ENCODE measurements around the gene GPC4. TPM values are rescaled to one million over a fixed set of nuclear protein-coding genes. Genes with fewer than 3 reads are reported as not detected.
"Not testable (repeated sequence)": the region's sequence is repeated elsewhere in the genome, so short reads cannot be mapped to it uniquely, and the experiment has no call there.

Gene GPC4
- total RNA-seq, 1 experiment from 2014 or later: not detected

GRCh38 chrX:133285341-133285740, 129.9 kb downstream of the GPC4 start:
- no peak overlapping the region for H3K27ac ChIP-seq (ENCODE audit: low read length)
- no peaks in the 10 kb centered on the region for H3K79me2 ChIP-seq (ENCODE audit: low read length)
- H3K36me3 ChIP-seq (ENCODE audit: insufficient read depth, low read length): no peaks in the 10 kb centered on the region
- H3K4me1 ChIP-seq (ENCODE audit: low read length): no peaks in the 10 kb centered on the region
- DNase-seq: no peak
- no peaks in the 10 kb centered on the region for H3K27me3 ChIP-seq (ENCODE audit: low read length)
- H3K4me2 ChIP-seq (ENCODE audit: low read depth, low read length, poor library complexity, severe bottlenecking): no peak overlapping the region
- no peaks in the 10 kb centered on the region for H4K20me1 ChIP-seq (ENCODE audit: insufficient read depth, low read depth, low read length)
- no peak overlapping the region for H2AFZ ChIP-seq (ENCODE audit: low read length)
- no peaks in the 10 kb centered on the region for H3K9me2 ChIP-seq (replicated peaks; ENCODE audit: insufficient read depth, low read length)
- H3K9me3 ChIP-seq (ENCODE audit: low read length): no peaks in the 10 kb centered on the region
- H3K9ac ChIP-seq (ENCODE audit: low read length): no peak overlapping the region
- no peak overlapping the region for H3K4me3 ChIP-seq (ENCODE audit: low read length)

DNA sequence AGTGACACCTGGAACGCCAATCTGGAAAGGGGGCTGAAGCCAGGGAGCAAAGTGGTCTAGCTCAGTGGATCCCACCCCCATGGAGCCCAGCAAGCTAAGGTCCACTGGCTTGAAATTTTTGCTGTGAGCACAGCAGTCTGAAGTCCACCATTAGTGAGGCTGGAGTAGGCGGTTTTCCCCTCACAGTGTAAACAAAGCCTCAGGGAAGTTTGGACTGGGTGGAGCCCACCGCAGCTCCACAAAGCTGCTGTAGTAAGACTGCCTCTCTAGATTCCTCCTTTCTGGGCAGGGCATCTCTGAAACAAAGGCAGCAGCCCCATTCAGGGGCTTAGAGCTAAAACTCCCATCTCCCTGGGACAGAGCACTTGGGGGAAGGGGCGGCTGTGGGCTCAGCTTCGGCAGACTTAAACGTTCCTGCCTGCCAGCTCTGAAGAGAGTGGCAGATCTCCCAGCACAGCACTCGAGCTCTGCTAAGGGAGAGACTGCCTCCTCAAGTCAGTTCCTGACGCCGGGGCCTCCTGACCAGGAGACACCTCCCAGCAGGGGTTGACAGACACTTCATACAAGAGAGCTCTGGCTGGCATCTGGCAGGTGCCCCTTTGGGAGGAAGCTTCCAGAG, 136.1 kb downstream of the GPC4 start:
- H3K9me2 ChIP-seq (replicated peaks; ENCODE audit: insufficient read depth, low read length); H3K4me2 ChIP-seq (ENCODE audit: low read depth, low read length, poor library complexity, severe bottlenecking); H4K20me1 ChIP-seq (ENCODE audit: insufficient read depth, low read depth, low read length); DNase-seq; H3K4me3 ChIP-seq (ENCODE audit: low read length); H3K4me1 ChIP-seq (ENCODE audit: low read length); H3K27ac ChIP-seq (ENCODE audit: low read length); H2AFZ ChIP-seq (ENCODE audit: low read length); H3K79me2 ChIP-seq (ENCODE audit: low read length); H3K9me3 ChIP-seq (ENCODE audit: low read length); H3K27me3 ChIP-seq (ENCODE audit: low read length); H3K9ac ChIP-seq (ENCODE audit: low read length); H3K36me3 ChIP-seq (ENCODE audit: insufficient read depth, low read length): not testable (repeated sequence)

DNA sequence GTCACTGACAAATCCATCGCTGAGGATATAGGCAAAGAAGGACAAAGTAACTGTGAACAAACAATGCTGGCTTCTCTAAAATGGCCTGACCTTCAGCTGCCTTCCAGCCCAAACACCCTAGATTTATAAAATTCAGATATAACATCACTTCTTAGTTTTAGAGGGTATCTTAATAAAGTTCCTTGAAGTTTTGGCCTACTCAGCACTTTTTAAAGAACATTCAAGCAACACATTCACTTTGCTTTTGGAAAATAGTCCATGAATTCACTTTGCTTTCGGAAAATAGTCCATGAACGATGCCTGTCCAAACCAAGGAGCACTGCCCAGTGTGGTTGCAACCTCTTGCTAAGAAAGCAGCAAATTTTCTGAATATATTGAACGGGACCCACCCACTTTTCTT, 142.1 kb downstream of the GPC4 start:
- Histone ChIP-seq H3K4me2 (ENCODE audit: low read depth, low read length, poor library complexity, severe bottlenecking) (no peak overlapping the region), H3K79me2 (ENCODE audit: low read length) (no peaks in the 10 kb centered on the region), H3K9ac (ENCODE audit: low read length) (no peak overlapping the region), H3K27ac (ENCODE audit: low read length) (no peak overlapping the region), H4K20me1 (ENCODE audit: insufficient read depth, low read depth, low read length) (no peaks in the 10 kb centered on the region), H3K36me3 (ENCODE audit: insufficient read depth, low read length) (no peaks in the 10 kb centered on the region), H3K4me3 (ENCODE audit: low read length) (no peak overlapping the region), H3K27me3 (ENCODE audit: low read length) (no peaks in the 10 kb centered on the region), H3K9me2 (replicated peaks; ENCODE audit: insufficient read depth, low read length) (no peaks in the 10 kb centered on the region), H3K9me3 (ENCODE audit: low read length) (no peaks in the 10 kb centered on the region), H2AFZ (ENCODE audit: low read length) (no peak overlapping the region), H3K4me1 (ENCODE audit: low read length) (no peaks in the 10 kb centered on the region)
- no peak for DNase-seq

- Histone ChIP-seq H3K27me3 (ENCODE audit: low read length) (no peaks in the 10 kb centered on the region), H3K79me2 (ENCODE audit: low read length) (no peaks in the 10 kb centered on the region), H3K4me3 (ENCODE audit: low read length) (no peak overlapping the region), H4K20me1 (ENCODE audit: insufficient read depth, low read depth, low read length) (no peaks in the 10 kb centered on the region), H3K9me2 (replicated peaks; ENCODE audit: insufficient read depth, low read length) (no peaks in the 10 kb centered on the region), H3K4me1 (ENCODE audit: low read length) (no peaks in the 10 kb centered on the region), H3K4me2 (ENCODE audit: low read depth, low read length, poor library complexity, severe bottlenecking) (no peak overlapping the region), H3K9me3 (ENCODE audit: low read length) (no peaks in the 10 kb centered on the region), H3K27ac (ENCODE audit: low read length) (no peak overlapping the region), H3K9ac (ENCODE audit: low read length) (no peak overlapping the region), H2AFZ (ENCODE audit: low read length) (no peak overlapping the region), H3K36me3 (ENCODE audit: insufficient read depth, low read length) (no peaks in the 10 kb centered on the region)
- no peak for DNase-seq
Observed at GRCh38 chrX:133269168-133269567, 146.1 kb downstream of the GPC4 start.

GRCh38 chrX:133267621-133268020, 147.7 kb downstream of the GPC4 start:
- no peak overlapping the region for H3K27ac ChIP-seq (ENCODE audit: low read length)
- H3K36me3 ChIP-seq (ENCODE audit: insufficient read depth, low read length): no peaks in the 10 kb centered on the region
- no peaks in the 10 kb centered on the region for H3K4me1 ChIP-seq (ENCODE audit: low read length)
- no peak overlapping the region for H2AFZ ChIP-seq (ENCODE audit: low read length)
- H4K20me1 ChIP-seq (ENCODE audit: insufficient read depth, low read depth, low read length): no peaks in the 10 kb centered on the region
- no peaks in the 10 kb centered on the region for H3K9me3 ChIP-seq (ENCODE audit: low read length)
- H3K9me2 ChIP-seq (replicated peaks; ENCODE audit: insufficient read depth, low read length): no peaks in the 10 kb centered on the region
- no peaks in the 10 kb centered on the region for H3K27me3 ChIP-seq (ENCODE audit: low read length)
- DNase-seq: no peak
- H3K9ac ChIP-seq (ENCODE audit: low read length): no peak overlapping the region
- H3K4me3 ChIP-seq (ENCODE audit: low read length): no peak overlapping the region
- no peak overlapping the region for H3K4me2 ChIP-seq (ENCODE audit: low read depth, low read length, poor library complexity, severe bottlenecking)
- no peaks in the 10 kb centered on the region for H3K79me2 ChIP-seq (ENCODE audit: low read length)

DNA sequence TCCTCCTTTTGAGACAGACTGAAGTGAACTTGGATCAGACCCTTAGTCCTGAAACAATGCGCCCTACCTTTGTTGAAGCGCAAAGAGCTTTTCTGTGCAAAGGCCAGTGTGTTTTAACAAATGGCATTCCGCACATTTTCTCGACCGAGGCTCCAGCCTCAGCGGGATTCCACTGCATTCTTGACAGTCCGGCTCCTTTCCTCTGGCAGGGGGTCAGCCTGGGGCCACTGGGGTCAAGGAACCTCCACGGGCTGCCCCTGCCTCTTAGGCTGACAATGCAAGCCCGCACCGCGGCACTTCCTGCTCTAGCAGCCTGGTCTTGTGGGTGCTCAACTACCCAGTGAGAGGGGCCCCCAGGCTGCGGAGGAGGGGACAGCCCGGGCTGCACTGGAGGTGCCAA, 150.0 kb downstream of the GPC4 start:
- Histone ChIP-seq H3K4me2 (ENCODE audit: low read depth, low read length, poor library complexity, severe bottlenecking) (no peak overlapping the region), H3K27me3 (ENCODE audit: low read length) (no peaks in the 10 kb centered on the region)
- no peak for DNase-seq

GRCh38 chrX:133258481-133258880, 156.8 kb downstream of the GPC4 start:
- peaks cover 11% of the 10 kb centered on the region for H3K4me1 ChIP-seq (ENCODE audit: low read length)

More for the DNA sequence above, 150.0 kb downstream of the GPC4 start:
- no peaks in the 10 kb centered on the region for H3K9me3 ChIP-seq (ENCODE audit: low read length)
- no peak overlapping the region for H3K4me3 ChIP-seq (ENCODE audit: low read length)
- H2AFZ ChIP-seq (ENCODE audit: low read length): no peak overlapping the region
- H3K9ac ChIP-seq (ENCODE audit: low read length): no peak overlapping the region
- no peaks in the 10 kb centered on the region for H3K36me3 ChIP-seq (ENCODE audit: insufficient read depth, low read length)
- no peaks in the 10 kb centered on the region for H3K79me2 ChIP-seq (ENCODE audit: low read length)
- no peaks in the 10 kb centered on the region for H3K4me1 ChIP-seq (ENCODE audit: low read length)
- no peak overlapping the region for H3K27ac ChIP-seq (ENCODE audit: low read length)
- no peaks in the 10 kb centered on the region for H3K9me2 ChIP-seq (replicated peaks; ENCODE audit: insufficient read depth, low read length)
- H4K20me1 ChIP-seq (ENCODE audit: insufficient read depth, low read depth, low read length): no peaks in the 10 kb centered on the region

GRCh38 chrX:133254666-133255065, 160.6 kb downstream of the GPC4 start:
- no peak overlapping the region for H3K9ac ChIP-seq (ENCODE audit: low read length)
- H3K79me2 ChIP-seq (ENCODE audit: low read length): no peaks in the 10 kb centered on the region
- no peaks in the 10 kb centered on the region for H3K36me3 ChIP-seq (ENCODE audit: insufficient read depth, low read length)
- H3K4me1 ChIP-seq (ENCODE audit: low read length): peaks cover 11% of the 10 kb centered on the region
- H2AFZ ChIP-seq (ENCODE audit: low read length): no peak overlapping the region
- no peaks in the 10 kb centered on the region for H3K9me2 ChIP-seq (replicated peaks; ENCODE audit: insufficient read depth, low read length)
- H3K27me3 ChIP-seq (ENCODE audit: low read length): no peaks in the 10 kb centered on the region
- H3K4me2 ChIP-seq (ENCODE audit: low read depth, low read length, poor library complexity, severe bottlenecking): no peak overlapping the region
- no peaks in the 10 kb centered on the region; the same call in 1 of the 2 replicates for H4K20me1 ChIP-seq (ENCODE audit: insufficient read depth, low read depth, low read length)
- no peak for DNase-seq
- H3K9me3 ChIP-seq (ENCODE audit: low read length): no peaks in the 10 kb centered on the region
- no peak overlapping the region for H3K27ac ChIP-seq (ENCODE audit: low read length)
- no peak overlapping the region for H3K4me3 ChIP-seq (ENCODE audit: low read length)

More at GRCh38 chrX:133258481-133258880, 156.8 kb downstream of the GPC4 start:
- no peak overlapping the region for H3K9ac ChIP-seq (ENCODE audit: low read length)
- H3K9me3 ChIP-seq (ENCODE audit: low read length): no peaks in the 10 kb centered on the region
- H4K20me1 ChIP-seq (ENCODE audit: insufficient read depth, low read depth, low read length): no peaks in the 10 kb centered on the region; the same call in 1 of the 2 replicates
- H3K27ac ChIP-seq (ENCODE audit: low read length): no peak overlapping the region
- no peaks in the 10 kb centered on the region for H3K36me3 ChIP-seq (ENCODE audit: insufficient read depth, low read length)
- no peaks in the 10 kb centered on the region for H3K79me2 ChIP-seq (ENCODE audit: low read length)
- no peak overlapping the region for H2AFZ ChIP-seq (ENCODE audit: low read length)
- no peak overlapping the region for H3K4me2 ChIP-seq (ENCODE audit: low read depth, low read length, poor library complexity, severe bottlenecking)
- no peaks in the 10 kb centered on the region for H3K9me2 ChIP-seq (replicated peaks; ENCODE audit: insufficient read depth, low read length)
- H3K27me3 ChIP-seq (ENCODE audit: low read length): no peaks in the 10 kb centered on the region
- DNase-seq: no peak
- no peak overlapping the region for H3K4me3 ChIP-seq (ENCODE audit: low read length)
